Measurements from ENCODE around the gene KCP. TPM values are rescaled to one million over a fixed set of nuclear protein-coding genes. Genes with fewer than 3 reads are reported as not detected.

KCP gene
- total RNA-seq, 3 donors from 2014 or later, result 0.33 to 2.2 (median 0.88) TPM

DNA sequence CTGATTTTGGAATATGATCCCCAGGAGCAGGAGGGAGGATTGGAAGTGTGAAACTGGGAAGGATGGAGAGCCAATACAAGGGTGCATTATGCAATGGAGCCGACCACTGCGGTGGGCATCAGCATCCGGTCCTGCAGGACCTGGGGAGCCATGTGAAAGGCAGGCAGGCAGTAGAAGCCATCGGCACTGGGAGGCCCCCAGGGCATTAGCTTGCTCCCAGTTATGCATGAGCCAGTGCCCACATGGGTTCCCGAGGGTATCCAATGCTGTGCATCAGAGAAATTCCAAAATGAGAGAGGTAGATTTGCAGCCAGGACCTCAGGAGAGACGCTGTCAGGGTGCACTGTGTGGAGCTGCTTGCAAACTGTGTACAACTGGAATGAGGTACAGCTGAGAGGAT is 8.7 kb upstream of the KCP start:
- H3K4me1 ChIP-seq, result no peaks in the 10 kb centered on the region
- no peak overlapping the region for H3K27ac ChIP-seq
- no peak overlapping the region for H3K4me3 ChIP-seq
- no peaks in the 10 kb centered on the region for H3K36me3 ChIP-seq
- DNase-seq (ENCODE audit: low spot score in 2 of 2), result peak in 1 of 2 donors; percentile 33
- intact Hi-C loops (cut with DNase I; ENCODE audit: low total_unique reads), result no loop called here
- no peaks in the 10 kb centered on the region for H3K9me3 ChIP-seq
- TF ChIP-seq POLR2A (IDR thresholded peaks at IDR 0.05), result no peak
- no peak for TF ChIP-seq CTCF (IDR thresholded peaks at IDR 0.05)
- TF ChIP-seq POLR2AphosphoS5 (IDR thresholded peaks at IDR 0.05), result no peak
- H3K27me3 ChIP-seq, result peaks cover 4 to 18% of the 10 kb centered on the region in 2 donors

GRCh38 chr7:128918016-128918665 is 7.6 kb upstream of the KCP start:
- Histone ChIP-seq H3K9me3 (no peaks in the 10 kb centered on the region), H3K4me1 (no peaks in the 10 kb centered on the region), H3K27me3 (peaks cover 4 to 24% of the 10 kb centered on the region in 2 donors), H3K27ac (no peak overlapping the region), H3K4me3 (no peak overlapping the region), H3K36me3 (no peaks in the 10 kb centered on the region)
- peak in 1 of 2 donors; percentile 44 for DNase-seq (ENCODE audit: low spot score in 2 of 2)
- no peak for TF ChIP-seq POLR2AphosphoS5 (IDR thresholded peaks at IDR 0.05)
- TF ChIP-seq CTCF (IDR thresholded peaks at IDR 0.05), result no peak
- TF ChIP-seq POLR2A (IDR thresholded peaks at IDR 0.05), result no peak
- intact Hi-C loops (cut with DNase I; ENCODE audit: low total_unique reads), result no loop called here

DNA sequence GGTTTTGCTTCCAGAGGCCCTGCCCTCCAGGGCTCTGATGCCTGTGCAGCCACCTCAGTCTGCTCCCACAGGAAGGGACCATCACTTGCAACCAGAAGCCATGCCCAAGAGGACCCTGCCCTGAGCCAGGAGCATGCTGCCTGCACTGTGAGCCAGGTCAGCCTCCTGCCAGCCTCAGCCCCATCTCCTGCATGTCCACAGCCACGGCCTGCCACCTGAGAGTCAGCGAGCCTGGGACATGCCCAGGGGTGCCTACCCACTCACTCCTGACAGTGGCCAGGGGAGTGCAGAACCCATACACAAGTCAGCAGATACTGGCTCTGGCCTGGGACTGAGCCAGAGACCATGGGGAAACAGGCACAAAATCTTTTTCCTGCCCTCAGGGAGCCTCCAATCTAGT is 6.6 kb upstream of the KCP start:
- H3K4me3 ChIP-seq, result no peak overlapping the region
- no peaks in the 10 kb centered on the region for H3K4me1 ChIP-seq
- intact Hi-C loops (cut with DNase I; ENCODE audit: low total_unique reads), result no loop called here
- no peaks in the 10 kb centered on the region for H3K9me3 ChIP-seq
- H3K27me3 ChIP-seq, result peaks cover 4 to 24% of the 10 kb centered on the region in 2 donors
- DNase-seq (ENCODE audit: low spot score in 2 of 2), result peak in 1 of 2 donors; percentile 27
- TF ChIP-seq POLR2AphosphoS5 (IDR thresholded peaks at IDR 0.05), result no peak
- no peak for TF ChIP-seq CTCF (IDR thresholded peaks at IDR 0.05)
- no peak for TF ChIP-seq POLR2A (IDR thresholded peaks at IDR 0.05)
- H3K27ac ChIP-seq, result no peak overlapping the region
- no peaks in the 10 kb centered on the region for H3K36me3 ChIP-seq

GRCh38 chr7:128916643-128916915 is 6.1 kb upstream of the KCP start:
- H3K4me3 ChIP-seq, result no peak overlapping the region
- H3K36me3 ChIP-seq, result no peaks in the 10 kb centered on the region
- no peaks in the 10 kb centered on the region for H3K4me1 ChIP-seq
- peaks cover 4 to 24% of the 10 kb centered on the region in 2 donors for H3K27me3 ChIP-seq
- no peak overlapping the region for H3K27ac ChIP-seq
- H3K9me3 ChIP-seq, result no peaks in the 10 kb centered on the region
- TF ChIP-seq CTCF (IDR thresholded peaks at IDR 0.05), result no peak
- no peak for TF ChIP-seq POLR2A (IDR thresholded peaks at IDR 0.05)
- no peak for TF ChIP-seq POLR2AphosphoS5 (IDR thresholded peaks at IDR 0.05)
- peak in 1 of 2 donors; percentile 12 for DNase-seq (ENCODE audit: low spot score in 2 of 2)
- intact Hi-C loops (cut with DNase I; ENCODE audit: low total_unique reads), result no loop called here

DNA sequence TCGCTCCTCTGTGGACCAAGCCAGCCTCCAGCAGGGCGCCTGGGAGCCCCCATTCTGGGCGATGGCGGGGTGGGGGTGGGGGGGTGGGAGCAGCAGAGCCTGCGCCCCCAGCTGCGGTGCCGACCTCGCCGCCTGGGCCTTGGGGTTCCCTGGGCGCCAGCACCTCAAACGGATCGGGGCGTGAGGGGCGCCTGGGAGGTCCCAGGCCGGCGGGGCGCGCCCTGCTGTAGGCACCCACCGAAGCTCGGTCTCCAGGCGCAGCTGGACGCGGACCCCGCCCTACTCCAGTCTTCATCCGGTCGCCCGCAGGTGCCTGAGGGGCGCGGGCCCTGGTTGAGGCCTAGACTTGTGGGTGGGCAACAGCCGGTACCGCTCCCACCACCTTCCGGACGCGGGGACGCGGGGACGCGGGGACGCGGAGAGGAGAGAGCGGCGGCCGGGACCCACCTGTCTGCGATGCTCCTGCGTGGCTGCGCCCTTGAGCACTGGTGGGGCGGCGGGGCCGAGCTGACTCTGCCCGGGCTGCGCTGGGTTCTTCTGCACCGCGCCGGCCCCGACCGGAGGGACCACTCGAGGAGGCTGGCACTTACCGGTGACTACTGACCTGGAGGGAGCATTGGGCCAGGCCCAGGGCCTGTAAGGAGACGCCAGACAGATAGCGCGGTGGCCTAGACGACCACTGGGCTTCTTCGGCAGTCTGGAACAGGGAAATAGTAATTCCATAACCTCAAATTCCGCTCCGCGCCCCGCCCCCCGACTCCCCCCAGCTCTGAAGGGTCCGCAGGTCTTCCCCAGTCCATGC is 5.5 kb upstream of the KCP start:
- DNase-seq (ENCODE audit: low spot score in 2 of 2), result peak in 1 of 2 donors; percentile 38
- Histone ChIP-seq H3K27ac (no peak overlapping the region), H3K9me3 (no peaks in the 10 kb centered on the region), H3K36me3 (no peaks in the 10 kb centered on the region), H3K4me1 (no peaks in the 10 kb centered on the region), H3K4me3 (peak overlapping the region in 1 of 3 donors; percentile 53), H3K27me3 (peaks cover 4 to 24% of the 10 kb centered on the region in 2 donors)
- intact Hi-C loops (cut with DNase I; ENCODE audit: low total_unique reads), result no loop called here
- TF ChIP-seq POLR2A (IDR thresholded peaks at IDR 0.05), result no peak
- TF ChIP-seq CTCF (IDR thresholded peaks at IDR 0.05), result no peak
- no peak for TF ChIP-seq POLR2AphosphoS5 (IDR thresholded peaks at IDR 0.05)

Measured in breast epithelium (tissue), 4 donors.